Measurements from ENCODE around the gene PNPLA6.
A peak's percentile ranks its signal among the peaks of the same experiment; 100 is the strongest.

PNPLA6 gene

GRCh38 chr19:7535047-7535997 is at the start of gene PNPLA6:
PNPLA6 (plus strand) TSS chr19:7535717; CDS start chr19:7535789, 72 bp downstream.
- peak; percentile 98 for DNase-seq

DNA sequence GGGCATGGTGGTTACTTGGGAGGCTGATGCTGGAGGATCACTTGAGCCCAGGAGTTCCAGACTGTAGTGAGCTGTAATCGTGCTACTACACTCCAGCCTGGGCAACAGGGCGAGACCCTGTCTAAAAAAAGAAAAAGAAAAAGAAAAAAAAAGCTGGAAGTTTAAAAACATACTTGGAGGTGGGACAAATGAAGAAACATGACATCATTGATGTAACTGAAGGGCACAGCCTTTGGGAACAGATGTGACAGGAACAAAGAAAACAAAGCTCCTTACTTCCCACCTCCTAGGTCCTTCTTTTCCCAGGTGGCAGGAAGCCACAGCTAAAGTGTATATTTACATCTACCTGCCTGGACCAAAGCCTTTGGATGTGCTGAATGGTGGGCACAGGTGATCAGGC is 48.6 kb upstream of the PNPLA6 start:
- no peak for DNase-seq

- DNase-seq: peak; percentile 97
Observed at GRCh38 chr19:7488736-7489353, 46.7 kb upstream of the PNPLA6 start, which contains the start of gene PEX11G. PEX11G (minus strand) TSS chr19:7489035; CDS start chr19:7489010, 25 bp downstream.

- no peak for DNase-seq
Observed at GRCh38 chr19:7489609-7490044, 45.9 kb upstream of the PNPLA6 start.

- DNase-seq: no peak
Observed at GRCh38 chr19:7492142-7492541, 43.4 kb upstream of the PNPLA6 start.

GRCh38 chr19:7492558-7492957 is 43.0 kb upstream of the PNPLA6 start:
- DNase-seq: no peak

DNA sequence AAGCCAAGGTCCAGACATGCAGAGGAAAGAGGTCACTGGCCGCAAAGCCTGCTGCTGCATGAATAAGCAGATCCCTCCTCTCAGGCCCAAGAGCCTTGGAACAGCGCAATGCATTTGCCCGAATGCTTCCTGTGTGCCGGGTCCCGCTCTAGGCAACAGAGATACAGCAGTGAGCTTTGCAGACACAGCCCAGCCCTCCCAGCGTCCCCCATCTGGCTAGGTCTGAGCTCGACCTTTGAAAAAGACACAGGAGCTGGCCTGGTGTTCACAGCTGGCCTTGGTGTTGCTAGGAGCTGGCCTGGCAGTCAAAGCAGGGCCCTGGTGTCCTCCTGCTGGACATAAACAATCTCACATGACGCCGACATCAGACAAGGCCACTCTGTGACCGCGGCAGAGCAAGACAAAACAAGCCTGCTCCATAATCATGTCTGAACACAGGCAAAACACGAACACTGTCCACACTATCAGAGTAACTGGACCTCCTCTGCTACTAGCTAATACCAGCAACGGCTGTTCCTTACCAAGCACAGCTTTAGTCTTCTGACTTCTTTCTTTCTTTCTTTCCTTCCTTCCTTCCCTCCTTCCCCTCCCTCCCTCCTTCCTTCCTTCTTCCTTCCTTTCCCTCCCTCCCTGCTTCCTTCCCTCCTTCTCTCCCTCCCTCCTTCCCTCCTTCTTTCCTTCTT is 41.0 kb upstream of the PNPLA6 start:
- no peak for DNase-seq

DNA sequence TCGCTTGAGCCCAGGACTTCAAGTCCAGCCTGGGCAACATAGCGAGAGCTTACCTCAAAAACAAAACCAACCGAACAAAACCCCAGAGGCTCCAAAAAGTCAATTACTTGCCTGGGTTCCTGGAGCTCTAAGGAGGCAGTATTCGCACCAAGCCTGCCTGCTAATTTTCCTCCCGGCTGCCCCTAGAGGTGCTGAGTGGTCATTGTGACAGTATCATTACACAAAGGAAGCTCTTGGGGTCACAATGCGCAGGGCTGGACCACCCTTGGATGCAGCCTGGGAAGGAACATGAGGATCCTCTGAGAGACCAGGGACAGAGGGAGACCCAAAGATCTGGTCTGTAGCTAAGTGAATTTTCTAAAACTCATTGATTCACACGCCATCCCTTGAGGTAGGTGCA is 38.2 kb upstream of the PNPLA6 start:
- DNase-seq: no peak

DNA sequence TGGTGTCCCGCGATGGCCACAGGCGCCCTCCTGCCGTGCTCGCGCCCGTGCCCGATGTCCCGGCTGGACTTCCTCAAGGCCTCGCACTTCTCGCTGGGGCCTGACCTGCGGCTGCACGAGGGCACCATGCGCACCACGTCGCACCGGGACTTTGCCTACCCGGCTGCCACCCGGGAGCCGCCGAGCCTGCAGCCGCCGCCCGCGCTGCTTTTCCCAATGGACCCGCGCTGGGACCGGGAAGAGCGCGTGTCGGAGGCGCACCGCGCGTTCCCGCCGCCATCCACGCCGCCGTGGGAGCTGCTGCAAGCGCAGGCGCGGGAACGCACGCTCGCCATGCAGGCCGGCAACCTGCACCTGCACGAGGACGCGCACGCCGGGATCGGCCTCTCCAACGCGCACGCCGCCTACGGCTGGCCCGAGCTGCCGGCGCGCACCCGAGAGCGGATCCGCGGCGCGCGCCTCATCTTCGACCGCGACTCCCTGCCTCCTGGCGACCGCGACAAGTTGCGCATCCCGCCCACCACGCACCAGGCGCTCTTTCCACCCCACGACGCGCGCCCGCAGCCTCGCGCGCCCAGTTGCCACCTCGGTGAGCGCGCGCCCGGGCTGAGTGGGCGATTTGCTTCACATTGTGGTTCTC is 34.6 kb upstream of the PNPLA6 start:
- DNase-seq: peak; percentile 68

GRCh38 chr19:7502552-7502951 is 33.0 kb upstream of the PNPLA6 start:
- DNase-seq: no peak

GRCh38 chr19:7504684-7505083 is 30.8 kb upstream of the PNPLA6 start:
- no peak for DNase-seq

GRCh38 chr19:7505288-7505681 is 30.2 kb upstream of the PNPLA6 start:
- no peak for DNase-seq

DNA sequence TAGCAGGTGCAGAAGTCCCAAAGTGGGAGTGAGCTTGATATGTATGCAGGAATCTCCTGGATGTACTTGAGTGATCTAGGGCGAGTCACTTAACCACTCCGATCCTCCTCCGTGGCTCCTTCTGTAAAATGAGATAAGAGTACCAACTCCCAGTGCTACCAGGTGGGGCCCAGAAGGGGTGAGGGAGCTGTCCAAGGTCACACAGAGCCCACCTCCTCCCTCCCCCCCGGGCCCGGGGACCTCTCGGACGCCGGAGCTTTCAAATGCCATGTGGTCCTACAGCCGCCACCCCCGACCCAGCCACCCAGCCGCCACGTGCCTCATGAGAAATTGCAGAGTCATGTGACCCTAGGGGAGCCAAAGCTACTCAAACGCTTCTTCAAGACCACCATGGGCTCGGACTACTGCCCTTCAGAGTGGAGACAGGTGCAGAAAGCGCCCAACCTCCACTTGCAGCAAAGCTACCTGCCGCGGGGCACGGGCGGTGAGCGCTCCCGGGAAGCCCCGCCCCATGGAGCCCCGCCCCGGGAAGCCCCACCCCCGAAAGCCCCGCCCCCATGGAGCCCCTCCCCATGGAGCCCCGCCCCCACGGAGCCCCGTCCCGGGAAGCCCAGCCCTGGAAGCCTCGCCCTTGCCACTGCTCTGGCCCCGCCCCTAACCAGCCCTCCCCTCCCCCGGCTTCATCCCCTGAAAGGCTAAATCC is 29.7 kb upstream of the PNPLA6 start:
- no peak for DNase-seq

- no peak for DNase-seq
Observed at GRCh38 chr19:7506385-7507328, 28.9 kb upstream of the PNPLA6 start.

DNA sequence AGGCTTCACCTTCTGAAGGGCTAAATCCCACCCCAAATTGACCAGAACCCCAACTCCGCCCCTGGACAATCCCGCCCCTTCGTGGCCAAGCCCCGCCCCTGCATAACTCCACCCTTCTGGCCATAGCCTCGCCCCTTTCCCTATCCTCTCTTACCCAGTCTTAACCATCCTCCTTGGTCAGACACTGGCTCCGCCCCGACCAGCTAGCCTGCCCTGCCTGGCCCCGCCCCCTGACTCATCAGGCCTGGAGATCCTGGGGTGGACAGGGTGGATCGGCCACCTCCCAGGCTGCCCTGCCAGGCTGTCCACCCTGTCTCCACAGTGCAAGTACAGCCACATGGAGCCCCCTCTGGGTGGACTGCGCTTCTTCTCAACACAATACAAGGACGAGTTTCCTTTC is 27.6 kb upstream of the PNPLA6 start:
- no peak for DNase-seq

DNA sequence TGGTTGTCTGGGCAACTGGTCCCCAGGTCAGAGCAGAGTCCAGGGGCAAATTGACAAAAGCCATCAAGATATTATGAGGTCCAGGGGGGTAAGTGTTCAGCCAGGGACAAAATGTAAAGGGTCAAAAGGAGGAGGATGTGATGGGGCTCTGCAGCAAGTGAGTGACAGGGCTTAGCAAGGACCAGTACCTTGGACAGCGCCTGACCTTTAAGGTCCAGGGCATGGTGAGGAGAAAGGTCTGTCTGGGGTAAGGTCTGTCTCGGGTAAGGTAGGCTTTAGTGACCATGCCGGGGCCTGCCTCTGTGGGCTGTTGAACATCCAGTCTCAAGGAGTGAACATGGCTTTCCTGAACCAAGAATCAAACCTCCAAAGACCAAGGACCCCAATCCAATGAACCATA is 25.9 kb upstream of the PNPLA6 start:
- no peak for DNase-seq

GRCh38 chr19:7512400-7512851 is 23.1 kb upstream of the PNPLA6 start:
- no peak for DNase-seq

DNA sequence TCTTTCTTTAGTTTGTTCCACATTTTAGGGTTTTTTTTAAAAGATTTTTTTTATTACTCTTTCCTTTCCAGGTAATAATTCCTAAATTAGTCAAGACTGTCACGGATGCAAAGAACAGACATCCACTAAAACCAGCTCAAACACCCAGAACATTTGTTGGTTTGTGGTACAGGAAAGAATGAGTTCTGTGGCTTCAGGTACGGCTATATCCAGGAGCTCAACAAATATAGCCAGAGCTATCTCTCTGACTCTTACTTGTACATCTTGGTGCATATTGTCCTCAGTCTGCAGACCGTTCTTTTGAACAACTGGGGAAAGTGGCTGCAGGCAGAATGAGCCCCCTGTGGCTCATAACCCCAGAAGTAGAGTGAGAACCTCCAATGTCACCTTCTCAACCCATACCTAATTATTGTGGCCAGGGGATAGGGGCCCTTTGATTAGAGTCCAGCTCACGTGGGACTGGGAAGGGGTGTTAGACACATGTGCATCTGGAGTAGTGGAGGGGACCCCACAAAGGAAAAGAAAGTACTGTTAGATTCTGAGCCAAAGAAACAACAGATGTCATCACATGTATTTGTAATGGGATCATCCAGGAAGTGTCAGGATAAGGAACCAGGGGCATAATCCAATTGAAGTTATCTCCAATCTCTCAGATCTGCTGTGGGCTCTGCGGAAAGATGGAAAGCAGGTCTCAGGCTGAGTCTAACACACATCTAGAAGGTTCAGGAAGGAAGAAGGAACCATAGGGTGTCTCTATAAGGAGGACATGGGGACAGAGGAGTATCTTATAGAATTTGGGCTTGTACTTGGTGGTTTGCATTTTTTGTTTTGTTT is 21.5 kb upstream of the PNPLA6 start:
- DNase-seq: no peak

GRCh38 chr19:7515110-7515644 is 20.3 kb upstream of the PNPLA6 start:
- no peak for DNase-seq

DNA sequence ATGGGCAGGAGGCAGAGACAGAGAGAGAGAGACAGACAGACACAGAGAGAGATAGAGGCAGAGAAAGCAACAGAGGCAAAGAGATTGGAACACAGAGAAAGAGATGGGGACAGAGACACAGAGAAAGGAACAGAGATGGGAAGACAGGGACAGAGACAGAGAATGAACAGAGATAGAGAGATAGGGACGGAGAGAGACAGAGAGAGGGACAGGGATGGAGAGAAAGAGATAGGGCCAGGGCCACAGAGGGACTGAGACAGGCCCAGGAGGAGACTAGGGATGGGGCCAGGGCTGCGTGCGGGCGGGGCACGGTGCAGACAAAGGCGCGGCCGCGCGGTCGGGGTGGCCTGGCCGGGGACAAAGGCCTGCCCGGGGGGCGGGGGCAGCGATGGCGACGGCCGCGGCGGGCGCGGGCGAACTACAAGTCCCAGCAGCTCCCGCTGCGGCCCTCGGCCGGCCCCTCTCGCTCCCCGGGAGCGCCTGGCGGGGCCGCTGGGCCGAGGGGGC is 19.8 kb upstream of the PNPLA6 start, which contains the start of gene ZNF358:
Gene ZNF358, plus strand, starts transcription at position 459 of the 507 bp plus-strand sequence. CDS start 3,140 bp downstream, outside the sequence.
- DNase-seq: peak; percentile 83

All from right forelimb (tissue), 1 donor.